Hematopoietic multipotent progenitor cell treated with erythropoietin and hydrocortisone succinate and interleukin-3 and kit ligand, for 8 days (in vitro differentiated cells): ENCODE results near the gene LMBRD2.
"Not testable (repeated sequence)": the region's sequence is repeated elsewhere in the genome, so short reads cannot be mapped to it uniquely, and the experiment has no call there.

Experiments
- DNase-seq: peaks from one replicate; pipeline ENCODE4 v3.0.0-alpha.2; 2015

The LMBRD2 gene

GRCh38 chr5:36160617-36161016 lies 8.9 kb upstream of the LMBRD2 start:
- no peak for DNase-seq

- DNase-seq = no peak
These were observed 6.5 kb upstream of the LMBRD2 start for GRCh38 chr5:36158144-36158543.

- DNase-seq = no peak
These were observed 4.9 kb upstream of the LMBRD2 start for GRCh38 chr5:36156619-36157018.

GRCh38 chr5:36156121-36156601 lies 4.5 kb upstream of the LMBRD2 start:
- DNase-seq = no peak

GRCh38 chr5:36155291-36155690 lies 3.6 kb upstream of the LMBRD2 start:
- DNase-seq = no peak

- no peak for DNase-seq
These were observed 2.0 kb upstream of the LMBRD2 start for GRCh38 chr5:36153726-36154125.

- DNase-seq = no peak
These were observed 1.6 kb upstream of the LMBRD2 start for GRCh38 chr5:36153298-36153677.

- peak; percentile 35 for DNase-seq
These were observed 924 bp upstream of the LMBRD2 start for GRCh38 chr5:36152324-36153297.

- DNase-seq = peak; percentile 78
These were observed 832 bp downstream of the LMBRD2 start for GRCh38 chr5:36150676-36151433.

GRCh38 chr5:36147681-36148080 lies 4.0 kb downstream of the LMBRD2 start:
- no peak for DNase-seq

- no peak for DNase-seq
These were observed 5.3 kb downstream of the LMBRD2 start for GRCh38 chr5:36146390-36146789.

GRCh38 chr5:36145311-36145710 lies 6.4 kb downstream of the LMBRD2 start:
- peak; percentile 23 for DNase-seq

GRCh38 chr5:36138900-36139683 lies 12.6 kb downstream of the LMBRD2 start:
- DNase-seq = no peak

GRCh38 chr5:36136581-36136980 lies 15.1 kb downstream of the LMBRD2 start:
- DNase-seq = no peak

GRCh38 chr5:36135988-36136387 lies 15.7 kb downstream of the LMBRD2 start:
- no peak for DNase-seq

- DNase-seq = not testable (repeated sequence)
These were observed 18.7 kb downstream of the LMBRD2 start for GRCh38 chr5:36133009-36133408.

- DNase-seq = not testable (repeated sequence)
These were observed 22.0 kb downstream of the LMBRD2 start for GRCh38 chr5:36129666-36130065.

GRCh38 chr5:36128795-36129194 lies 22.9 kb downstream of the LMBRD2 start:
- no peak for DNase-seq

GRCh38 chr5:36125868-36126267 lies 25.8 kb downstream of the LMBRD2 start:
- DNase-seq = peak; percentile 27

- peak; percentile 43 for DNase-seq
These were observed 40.4 kb downstream of the LMBRD2 start for GRCh38 chr5:36111238-36111637.

GRCh38 chr5:36108758-36109460 lies 42.8 kb downstream of the LMBRD2 start:
- no peak for DNase-seq

- DNase-seq = no peak
These were observed 45.9 kb downstream of the LMBRD2 start for GRCh38 chr5:36105819-36106218.
